ENCODE results near the gene PDP2. TPM values are rescaled to one million over a fixed set of nuclear protein-coding genes. Genes with fewer than 3 reads are reported as not detected.
A peak's percentile ranks its signal among the peaks of the same experiment; 100 is the strongest.

The PDP2 gene
- total and polyA plus RNA-seq, 9 of the 15 experiments (the other 6 are each of a cell fraction or from before 2014, with no cell fraction given), result 2.5 to 24.3 (median 7.2) TPM

- Histone ChIP-seq H3K4me3 (no peak overlapping the region), H3K9me1 (ENCODE audit: control insufficient read depth, insufficient read depth, low read length) (no peaks in the 10 kb centered on the region), H3K9me3 (replicated peaks; ENCODE audit: control insufficient read depth, insufficient read depth, low read depth, low read length) (no peaks in the 10 kb centered on the region), H3K9ac (ENCODE audit: insufficient read depth in 1 of 2, low read depth in 2 of 2, low read length in 2 of 2) (no peak overlapping the region), H3K27me3 (ENCODE audit: control insufficient read depth in 2 of 2, insufficient read depth in 2 of 2, low read length in 2 of 2) (peaks cover 20% of the 10 kb centered on the region in 2 experiments; a peak in 4 of 5 replicates), H3K79me2 (ENCODE audit: control insufficient read depth, insufficient read depth, low read length) (no peaks in the 10 kb centered on the region), H2AFZ (ENCODE audit: low read depth, low read length) (0 out of 2 replicates have a peak overlapping the region, but pooled peaks have one; percentile 9), H4K20me1 (replicated peaks; ENCODE audit: control insufficient read depth, insufficient read depth, low read length) (0 out of 2 replicates have a peak, but pooled peaks cover 4% of the 10 kb centered on the region), H3K27ac (ENCODE audit: extremely low read depth, low read depth, low read length) (no peak overlapping the region), H3K4me1 (replicated peaks in 1 of 2; ENCODE audit: control insufficient read depth in 2 of 2, insufficient read depth in 2 of 2, low read length in 2 of 2) (peaks cover 0 to 17% of the 10 kb centered on the region in 2 experiments; a peak in 2 of 5 replicates), H3K4me2 (ENCODE audit: insufficient read depth, low read length) (no peak overlapping the region), H3K36me3 (ENCODE audit: control insufficient read depth, insufficient read depth, low read length) (no peaks in the 10 kb centered on the region)
- WGBS (ENCODE audit: insufficient coverage, low coverage, missing lambda C conversion rate), result 18% methylated on average over 4 of the region's 4 CpGs
- in situ Hi-C loops (cut with MboI), result no loop called here
- ATAC-seq (no peak; the same call in 2 of the 3 replicates), DNase-seq (ENCODE audit: extremely low read depth in 1 of 4, low spot score in 3 of 4) (peak in 1 of 4 experiments; percentile 5), FAIRE-seq (no peak)
- CTCF ChIA-PET (ENCODE audit: low intra/inter-chr PET ratio), result no interaction called here
- POLR2A ChIA-PET, result interaction anchor here (0.7 kb wide), 1 partner anchor 13 kb away, joined by 3 read pairs; no protein-coding TSS in a partner anchor
- TF ChIP-seq CBX1 (IDR thresholded peaks at IDR 0.05; ENCODE audit: low read depth), result no peak
- TF ChIP-seq RBBP5 (IDR thresholded peaks at IDR 0.05; ENCODE audit: borderline replicate concordance, insufficient read depth, low read length, poor library complexity, severe bottlenecking), result no peak
- no peak for TF ChIP-seq SMARCA4 (IDR thresholded peaks at IDR 0.05)
- BruUV-seq (replicated peaks), result no TSS peak
- intact Hi-C loops (cut with micrococcal nuclease), result no loop called here
Measured at GRCh38 chr16:66841366-66841765, 38.9 kb upstream of the PDP2 start.

DNA sequence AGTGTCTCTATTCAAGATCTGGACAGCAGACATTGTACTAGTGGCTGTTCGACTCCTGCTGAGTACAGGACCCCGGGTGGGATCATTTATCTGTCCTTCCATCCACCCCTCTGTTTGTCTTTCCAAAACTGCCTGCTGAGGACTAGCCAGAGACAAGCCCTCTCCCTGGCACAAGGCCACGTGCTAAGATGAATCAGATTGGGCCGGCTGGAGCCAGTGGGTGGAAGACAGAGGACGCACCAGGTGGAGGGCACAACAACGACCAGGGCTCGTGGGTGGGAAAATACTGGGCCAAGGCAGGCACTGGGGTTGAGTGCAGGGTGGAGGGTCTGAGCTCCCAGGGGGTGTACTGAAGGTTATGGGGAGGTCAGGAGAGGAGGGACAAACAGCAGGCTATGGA lies 37.5 kb upstream of the PDP2 start:
- TF ChIP-seq MYBL2 (IDR thresholded peaks at IDR 0.05; ENCODE audit: low read depth) (no peak), MYBL2 (CRISPR knock-in tag; IDR thresholded peaks at IDR 0.05; ENCODE audit: borderline replicate concordance) (no peak), DMBX1 (CRISPR knock-in tag; IDR thresholded peaks at IDR 0.05; ENCODE audit: borderline replicate concordance) (no peak), NFIC (IDR thresholded peaks at IDR 0.05) (peak; percentile 37), BHLHE40 (IDR thresholded peaks at IDR 0.05; ENCODE audit: low read length) (peak; percentile 18; the same call in 1 of the 2 replicates), NFE2 (IDR thresholded peaks at IDR 0.05; ENCODE audit: low read depth) (no peak), HMGN3 (IDR thresholded peaks at IDR 0.05; ENCODE audit: borderline replicate concordance, extremely low read depth, insufficient read length, low read depth, low read length) (no peak), LARP7 (IDR thresholded peaks at IDR 0.05) (no peak), RBFOX2 (IDR thresholded peaks at IDR 0.05; ENCODE audit: low read depth, low read length) (no peak), RBM17 (IDR thresholded peaks at IDR 0.05; ENCODE audit: borderline replicate concordance, low read depth, low read length) (no peak), L3MBTL2 (IDR thresholded peaks at IDR 0.05) (0 out of 2 replicates have a peak, but pooled peaks have one; percentile 21)
- BruUV-seq (replicated peaks), result no TSS peak
- no peak overlapping the region for H3K27ac ChIP-seq (ENCODE audit: extremely low read depth, low read depth, low read length)
- H4K20me1 ChIP-seq (replicated peaks; ENCODE audit: control insufficient read depth, insufficient read depth, low read length), result 0 out of 2 replicates have a peak, but pooled peaks cover 4% of the 10 kb centered on the region
- intact Hi-C loops (cut with micrococcal nuclease) (no loop called here), in situ Hi-C loops (cut with MboI) (no loop called here)
- ChIA-PET POLR2A (interaction anchor here (0.6 to 1.4 kb wide), 2 partner anchors 8 to 30 kb away, joined by 3 to 4 read pairs; no protein-coding TSS in a partner anchor), CTCF (ENCODE audit: low intra/inter-chr PET ratio) (no interaction called here)
- peaks cover under 1 to 17% of the 10 kb centered on the region in 2 experiments; a peak in 2 of 5 replicates for H3K4me1 ChIP-seq (replicated peaks in 1 of 2; ENCODE audit: control insufficient read depth in 2 of 2, insufficient read depth in 2 of 2, low read length in 2 of 2)
- no peaks in the 10 kb centered on the region for H3K9me1 ChIP-seq (ENCODE audit: control insufficient read depth, insufficient read depth, low read length)
- H2AFZ ChIP-seq (ENCODE audit: low read depth, low read length), result no peak overlapping the region; the same call in 1 of the 2 replicates
- no peak overlapping the region for H3K4me3 ChIP-seq
- no peak overlapping the region for H3K4me2 ChIP-seq (ENCODE audit: insufficient read depth, low read length)
- H3K36me3 ChIP-seq (ENCODE audit: control insufficient read depth, insufficient read depth, low read length), result no peaks in the 10 kb centered on the region
- ATAC-seq (peak; percentile 20; the same call in 2 of the 3 replicates), DNase-seq (ENCODE audit: extremely low read depth in 1 of 4, low spot score in 3 of 4) (no peak), FAIRE-seq (peak; percentile 29)
- H3K9me3 ChIP-seq (replicated peaks; ENCODE audit: control insufficient read depth, insufficient read depth, low read depth, low read length), result no peaks in the 10 kb centered on the region
- WGBS (ENCODE audit: insufficient coverage, low coverage, missing lambda C conversion rate), result 16% methylated on average over 7 of the region's 7 CpGs
- H3K79me2 ChIP-seq (ENCODE audit: control insufficient read depth, insufficient read depth, low read length), result no peaks in the 10 kb centered on the region
- peak overlapping the region in 1 of 2 experiments; percentile 63; a peak in 2 of 4 replicates for H3K9ac ChIP-seq (ENCODE audit: insufficient read depth in 1 of 2, low read depth in 2 of 2, low read length in 2 of 2)
- peaks cover 18 to 20% of the 10 kb centered on the region in 2 experiments; a peak in 4 of 5 replicates for H3K27me3 ChIP-seq (ENCODE audit: control insufficient read depth in 2 of 2, insufficient read depth in 2 of 2, low read length in 2 of 2)

All from K562 (cell line).